C1 segment of cervical spinal cord (tissue), 14 donors: ENCODE measurements around the gene TASP1.
"Not testable (repeated sequence)": the region's sequence is repeated elsewhere in the genome, so short reads cannot be mapped to it uniquely, and the experiment has no call there.

Experiments used
- DNase-seq, 14 donors: peaks; one replicate each; lab custom pipeline; 2025; lab: John Stamatoyannopoulos, UW

TASP1 gene

GRCh38 chr20:13638496-13639149 lies at the start of gene TASP1:
TASP1 (minus strand) TSS chr20:13638932; CDS start chr20:13630078, 8,854 bp downstream.
- DNase-seq = peak; percentile 62 to 94 (median 90)

GRCh38 chr20:13687815-13688214 lies 49.1 kb upstream of the TASP1 start:
- DNase-seq = no peak

DNA sequence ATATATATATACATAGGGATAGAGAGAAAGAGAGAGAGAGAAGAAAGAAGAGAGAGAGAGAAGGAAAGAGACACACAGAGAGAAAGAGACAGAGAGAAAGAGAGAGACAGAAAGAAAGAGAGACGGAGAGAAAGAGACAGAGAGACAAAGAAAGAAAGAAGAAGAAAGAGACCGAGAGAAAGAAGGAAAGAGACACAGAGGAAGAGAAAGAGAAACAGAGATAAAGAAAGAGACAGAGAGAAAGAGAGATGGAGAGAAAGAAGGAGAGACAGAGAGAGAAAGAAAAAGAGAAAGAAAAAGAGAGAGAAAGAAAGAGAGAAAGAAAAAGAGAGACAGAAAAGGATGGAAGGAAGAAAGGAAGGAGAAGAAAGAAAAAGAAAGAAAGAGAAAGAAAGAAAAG lies 46.9 kb upstream of the TASP1 start:
- no peak for DNase-seq

DNA sequence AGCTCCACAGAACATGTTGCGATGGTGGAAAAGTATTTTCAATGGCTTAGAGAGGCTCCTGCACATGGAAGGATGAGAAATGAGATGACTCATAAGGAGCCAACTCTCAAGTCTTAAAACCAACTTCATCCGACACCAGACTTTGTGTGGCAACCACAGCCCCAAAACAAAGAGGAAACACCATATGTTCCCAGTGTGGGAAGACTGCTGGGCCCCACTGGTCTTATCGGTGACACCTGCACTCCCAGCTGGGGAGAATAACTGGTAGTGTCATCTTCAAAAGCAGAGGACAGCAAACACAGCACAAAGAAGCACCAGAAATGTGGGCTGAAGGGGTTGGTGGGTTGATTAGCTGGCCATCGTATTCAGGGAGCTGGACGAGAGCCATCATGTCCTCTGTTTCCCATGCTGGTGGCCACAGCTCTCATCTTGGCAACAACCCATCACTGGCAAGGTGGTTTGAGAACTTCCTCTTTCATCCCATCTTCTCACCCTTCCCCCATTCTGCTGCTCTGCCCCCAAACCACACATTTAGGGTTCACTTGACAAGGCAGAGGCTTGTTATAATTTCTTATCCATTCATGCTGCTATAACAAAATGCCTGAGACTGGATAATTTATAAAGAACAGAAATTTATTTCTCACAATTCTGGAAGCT lies 46.0 kb upstream of the TASP1 start:
- no peak for DNase-seq

- no peak for DNase-seq
Measured at GRCh38 chr20:13683833-13684232, 45.1 kb upstream of the TASP1 start.

DNA sequence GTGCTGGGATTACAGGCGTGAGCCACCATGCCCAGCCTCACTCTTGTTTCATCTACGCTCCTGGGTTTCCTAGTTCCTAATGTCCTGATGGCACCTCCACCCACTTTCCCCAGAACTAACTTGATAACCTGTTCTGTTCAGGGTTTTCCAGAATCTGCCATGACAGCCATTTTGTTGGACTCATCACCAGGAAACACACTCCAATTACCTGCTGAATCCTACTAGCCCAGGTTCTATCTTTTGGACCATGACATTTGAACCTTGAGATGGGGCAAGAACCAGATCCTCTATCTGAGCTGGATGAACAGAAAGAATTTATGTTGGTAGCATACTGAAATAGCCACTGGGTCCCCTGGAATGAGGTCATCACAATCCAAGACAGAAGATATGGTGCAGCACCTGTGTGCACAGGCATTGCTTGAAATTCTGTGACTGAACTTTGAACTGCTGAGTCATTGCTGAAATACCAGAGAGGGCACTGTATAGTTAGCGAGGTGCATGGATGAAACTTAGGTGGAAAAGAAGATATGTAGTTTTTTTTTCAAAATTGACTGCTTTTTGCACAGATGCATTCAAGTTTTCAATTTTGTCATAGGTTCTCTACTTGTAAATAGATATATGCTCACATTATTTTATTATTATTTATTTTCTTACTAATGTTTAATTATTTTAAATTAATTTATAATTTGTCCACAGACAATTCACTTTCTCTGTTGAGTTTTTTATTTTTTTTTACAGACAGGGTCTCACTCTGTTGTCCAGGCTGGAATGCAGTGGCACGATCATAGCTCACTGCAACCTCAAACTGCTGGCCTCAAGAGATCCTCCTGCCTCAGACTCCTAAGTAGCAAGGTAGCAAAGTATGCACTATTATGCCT lies 42.8 kb upstream of the TASP1 start:
- DNase-seq = no peak

DNA sequence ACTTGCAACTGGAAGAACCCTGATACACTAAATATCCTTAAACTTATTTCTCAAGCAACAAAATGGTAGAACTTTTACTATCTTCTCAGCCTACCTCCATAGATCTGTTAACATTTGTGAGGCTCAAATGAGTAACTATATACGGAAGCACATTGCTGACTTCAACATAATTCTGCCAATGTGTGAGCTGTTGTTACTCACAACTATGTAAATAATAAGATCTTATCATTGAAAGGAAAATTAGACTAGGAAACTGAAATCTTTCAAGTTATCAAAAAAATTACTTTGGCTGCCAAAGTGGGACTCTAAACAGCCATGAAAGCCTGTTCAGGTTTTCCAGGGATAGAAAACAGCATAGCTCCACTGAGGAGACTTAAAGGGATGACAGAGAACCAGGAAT lies 40.2 kb upstream of the TASP1 start:
- no peak for DNase-seq

DNA sequence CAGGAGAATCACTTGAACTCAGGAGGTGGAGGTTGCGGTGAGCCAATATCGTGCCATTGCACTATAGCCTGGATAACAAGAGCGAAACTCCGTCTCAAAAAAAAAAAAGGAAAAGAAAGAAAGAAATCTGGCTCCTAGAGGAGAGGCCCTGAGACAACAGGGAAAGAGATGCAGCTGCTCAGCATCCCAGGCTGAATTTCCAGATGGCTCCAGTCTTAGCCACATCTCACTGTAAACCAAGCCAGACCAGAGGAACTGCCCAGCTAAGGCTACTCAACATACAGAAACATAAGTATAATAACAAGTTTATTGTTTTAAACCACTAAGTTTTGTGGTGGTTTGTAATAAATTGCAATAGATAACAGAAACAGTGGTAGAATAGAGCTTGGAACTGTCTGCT lies 38.5 kb upstream of the TASP1 start:
- no peak for DNase-seq

- DNase-seq = no peak
Measured at GRCh38 chr20:13676682-13677081, 38.0 kb upstream of the TASP1 start.

GRCh38 chr20:13672690-13673089 lies 34.0 kb upstream of the TASP1 start:
- no peak for DNase-seq

GRCh38 chr20:13671916-13672378 lies 33.2 kb upstream of the TASP1 start:
- DNase-seq = no peak

GRCh38 chr20:13671512-13671911 lies 32.8 kb upstream of the TASP1 start:
- DNase-seq = no peak

- no peak for DNase-seq
Measured at GRCh38 chr20:13670160-13670559, 31.4 kb upstream of the TASP1 start.

DNA sequence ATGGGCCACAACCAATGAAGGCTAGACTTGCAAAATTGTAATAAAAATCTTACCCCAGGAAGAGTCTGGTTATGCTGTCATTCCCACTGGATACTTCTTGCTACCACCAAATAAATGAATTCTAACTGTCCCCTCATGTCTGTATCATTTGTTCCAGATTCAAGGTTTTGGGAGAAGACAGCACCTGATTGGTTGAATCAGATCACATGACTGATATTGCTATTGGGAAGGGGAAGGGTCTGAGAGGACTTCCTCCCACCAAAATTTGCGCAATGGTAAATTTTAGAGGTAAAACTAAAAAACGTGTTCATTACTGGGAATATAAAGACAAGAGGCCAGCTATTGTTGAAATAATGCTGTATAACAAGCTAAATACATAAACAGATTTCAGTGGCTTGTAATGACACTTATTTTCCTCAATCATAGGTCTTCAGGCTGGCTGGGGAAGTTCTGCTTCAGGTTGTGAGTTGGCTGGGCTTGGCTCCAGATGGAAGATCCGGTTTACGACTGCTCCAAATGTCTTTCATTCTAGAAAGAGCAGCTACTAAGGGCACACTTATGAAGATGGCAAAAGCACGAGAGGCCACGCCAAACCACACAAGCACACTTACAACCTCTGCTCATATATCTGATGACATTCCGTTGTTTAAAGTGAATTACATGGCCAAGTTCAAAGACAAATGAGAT lies 27.1 kb upstream of the TASP1 start:
- DNase-seq = no peak

GRCh38 chr20:13661070-13661685 lies 22.4 kb upstream of the TASP1 start:
- DNase-seq = no peak

- DNase-seq = no peak
Measured at GRCh38 chr20:13659288-13659687, 20.6 kb upstream of the TASP1 start.

DNA sequence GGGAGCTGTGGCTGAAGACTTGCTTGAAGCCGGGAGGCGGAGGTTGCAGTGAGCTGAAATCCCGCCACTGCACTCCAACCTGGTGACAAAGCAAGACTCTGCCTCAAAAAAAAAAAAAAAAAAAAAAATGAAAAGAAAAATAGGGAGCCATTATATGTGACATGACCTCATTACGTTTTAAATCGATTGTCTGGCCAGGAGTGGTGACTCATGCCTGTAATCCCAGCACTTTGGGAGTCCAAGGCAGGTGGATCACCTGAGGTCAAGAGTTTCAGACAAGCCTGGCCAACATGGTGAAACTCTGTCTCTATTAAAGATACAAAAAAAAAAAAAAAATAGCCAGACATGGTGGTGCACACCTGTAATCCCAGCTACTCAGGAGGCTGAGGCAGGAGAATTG lies 19.3 kb upstream of the TASP1 start:
- DNase-seq = not testable (repeated sequence)

DNA sequence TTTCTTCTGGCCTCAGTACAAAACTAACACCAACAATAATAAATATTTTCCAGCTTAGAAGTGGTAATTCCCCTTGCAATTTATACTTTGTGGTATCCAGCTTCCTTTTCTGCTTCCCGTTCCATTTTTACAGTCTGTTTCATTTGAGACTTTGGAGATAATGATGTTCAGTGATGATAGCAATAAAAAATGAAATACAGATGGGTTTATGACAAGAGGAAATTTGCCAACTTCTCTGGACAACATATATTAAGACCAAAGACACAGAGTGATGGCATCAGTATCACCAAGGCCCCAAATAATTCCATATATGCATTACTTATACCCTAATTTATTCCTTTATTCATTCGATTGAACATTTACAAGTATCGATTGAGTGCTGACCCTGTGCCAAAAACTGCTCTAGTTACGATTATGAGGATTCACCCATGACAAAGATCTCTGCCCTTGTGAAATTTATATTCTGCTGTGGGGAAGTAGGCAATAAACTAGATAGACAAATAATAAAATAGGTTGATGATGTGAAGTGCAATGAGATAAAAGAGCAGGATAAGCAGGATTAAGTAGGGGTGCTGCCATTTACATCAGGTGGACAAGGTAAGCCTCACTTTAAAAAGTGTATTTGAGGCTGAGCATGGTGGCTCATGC lies 18.1 kb upstream of the TASP1 start:
- DNase-seq = no peak

- no peak for DNase-seq
Measured at GRCh38 chr20:13654463-13655023, 15.8 kb upstream of the TASP1 start.

DNA sequence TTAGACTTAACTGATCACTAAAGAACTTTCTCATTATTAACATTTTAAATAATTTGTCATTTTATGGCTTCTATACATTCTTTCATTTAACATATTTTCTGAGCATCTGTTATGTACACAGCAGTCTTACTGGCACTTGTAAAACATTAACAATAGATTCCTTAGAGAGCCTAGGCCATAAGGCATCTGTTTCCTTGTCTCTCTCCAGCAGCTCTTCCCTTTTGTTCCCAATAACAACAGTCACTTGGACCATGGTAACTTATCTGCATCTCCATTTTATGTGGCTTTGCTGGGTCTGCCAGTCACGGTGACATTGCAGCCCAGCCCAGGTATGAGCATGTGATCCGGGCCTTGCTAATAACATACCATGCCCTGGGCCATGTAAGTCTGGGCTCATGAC lies 11.7 kb upstream of the TASP1 start:
- no peak for DNase-seq
